Islet of Langerhans (tissue), 1 donor: ENCODE data around the gene PRSS56.
"Not testable (repeated sequence)": the region's sequence is repeated elsewhere in the genome, so short reads cannot be mapped to it uniquely, and the experiment has no call there.

ENCODE experiments used
- FAIRE-seq: peaks from one replicate; lab custom pipeline; 2011; peaks lifted over from hg19 to GRCh38; lab: Jason Lieb, UNC

PRSS56 gene

DNA sequence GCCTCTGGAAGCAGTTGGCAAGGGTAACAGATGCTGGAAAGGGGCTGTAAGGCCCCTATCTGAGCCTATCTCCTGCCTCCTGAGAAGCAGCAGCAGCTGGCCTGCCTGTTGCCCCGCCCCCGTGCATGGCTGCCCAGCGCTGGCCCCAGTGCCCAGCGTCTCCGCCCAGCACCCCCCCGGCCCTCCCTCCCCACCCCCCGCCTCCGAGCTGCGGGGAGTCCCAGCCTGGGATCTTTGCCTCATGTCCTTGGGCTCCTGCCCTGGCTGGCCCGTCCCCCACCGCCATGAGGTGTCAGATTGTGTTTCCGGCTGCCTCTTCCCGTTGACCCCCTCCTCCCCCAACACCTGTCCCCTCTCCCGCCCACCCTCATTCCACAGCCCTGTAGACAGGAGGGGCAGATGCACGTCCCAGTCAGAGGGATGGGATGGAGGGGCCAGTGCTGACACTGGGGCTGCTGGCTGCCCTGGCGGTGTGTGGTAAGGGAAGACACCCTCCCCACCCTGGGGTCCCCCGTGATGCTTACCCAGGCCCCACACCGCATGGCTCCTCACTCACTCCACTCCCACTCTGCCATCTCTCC, 5.7 kb downstream of the PRSS56 start, which contains the start of gene CHRND:
Gene CHRND, plus strand, starts transcription at position 370 of the 581 bp plus-strand sequence. Its CDS starts 56 bp downstream, at position 426.
- no peak for FAIRE-seq

DNA sequence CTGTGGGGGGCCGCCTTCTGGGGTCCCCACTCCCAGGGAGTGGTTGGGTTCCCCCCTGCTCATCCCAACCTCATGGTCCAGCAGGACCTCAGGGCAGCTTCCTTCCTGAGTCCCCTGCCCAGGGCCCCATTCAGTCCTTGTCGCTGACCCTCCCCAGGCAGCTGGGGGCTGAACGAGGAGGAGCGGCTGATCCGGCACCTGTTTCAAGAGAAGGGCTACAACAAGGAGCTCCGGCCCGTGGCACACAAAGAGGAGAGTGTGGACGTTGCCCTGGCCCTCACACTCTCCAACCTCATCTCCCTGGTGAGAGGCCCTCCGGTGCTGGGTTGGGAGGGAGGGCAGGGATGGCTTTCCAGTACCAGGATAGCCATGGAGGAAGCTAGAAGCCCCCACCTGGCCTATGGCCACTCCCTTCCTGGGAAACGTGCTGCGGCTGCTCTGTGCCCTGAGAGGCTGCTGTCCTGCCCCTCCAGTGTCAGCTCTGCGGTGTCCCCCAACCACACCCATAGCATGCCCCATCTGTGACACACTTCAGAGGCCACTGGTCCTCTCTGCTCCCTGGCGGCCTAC, 6.3 kb downstream of the PRSS56 start:
- no peak for FAIRE-seq

DNA sequence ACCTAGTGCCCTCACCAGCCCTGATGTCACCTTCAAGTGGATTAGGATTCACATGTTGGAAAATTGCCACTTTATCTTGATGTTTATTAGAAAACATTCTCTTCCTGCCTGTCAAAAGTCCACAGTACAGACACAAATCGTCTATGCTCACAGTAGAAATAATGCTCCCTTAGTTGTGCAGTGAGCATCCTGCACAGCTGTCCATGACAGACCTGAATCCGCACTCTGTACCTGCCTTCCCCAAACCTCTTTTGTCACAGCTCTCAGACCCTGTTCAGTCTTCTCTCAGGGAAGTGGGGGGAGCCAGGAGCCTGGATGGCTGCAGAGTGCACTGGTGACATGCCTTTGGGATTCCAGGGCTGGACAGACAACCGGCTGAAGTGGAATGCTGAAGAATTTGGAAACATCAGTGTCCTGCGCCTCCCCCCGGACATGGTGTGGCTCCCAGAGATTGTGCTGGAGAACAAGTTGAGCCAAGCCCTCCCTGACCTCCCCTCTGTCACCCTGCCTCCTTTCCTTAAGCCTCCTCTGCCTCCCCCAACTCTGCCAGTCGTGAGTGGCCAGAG, 7.8 kb downstream of the PRSS56 start:
- no peak for FAIRE-seq

DNA sequence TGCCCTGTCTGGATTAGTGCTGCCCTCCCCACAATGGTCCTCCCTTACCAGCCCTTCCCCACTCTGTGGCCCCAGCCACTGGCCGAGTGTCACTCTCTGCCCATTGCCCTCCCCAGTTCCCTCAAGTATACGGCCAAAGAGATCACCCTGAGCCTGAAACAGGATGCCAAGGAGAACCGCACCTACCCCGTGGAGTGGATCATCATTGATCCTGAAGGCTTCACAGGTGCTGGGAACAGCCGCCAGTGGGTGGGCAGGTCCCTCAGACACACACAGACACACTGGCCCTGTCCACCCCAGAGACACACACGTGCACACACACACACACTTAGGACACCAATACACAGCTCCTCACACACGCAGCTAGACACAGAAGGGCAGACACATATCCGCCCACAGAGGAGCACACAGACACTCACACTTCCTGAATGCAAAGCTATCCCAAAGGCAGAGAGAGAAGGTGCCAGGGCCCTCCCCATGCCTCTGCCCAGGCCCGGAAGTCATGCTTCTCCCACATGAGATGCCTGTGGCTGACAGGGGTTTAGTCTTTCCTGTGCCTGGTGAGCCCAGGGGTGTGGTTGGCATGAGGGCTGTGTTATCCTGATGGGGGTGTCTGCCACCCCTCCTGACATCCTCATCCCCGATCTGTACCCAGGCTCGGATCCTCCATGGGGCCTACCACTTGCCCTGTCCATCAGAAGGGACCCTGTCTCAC, 8.7 kb downstream of the PRSS56 start:
- FAIRE-seq = no peak

DNA sequence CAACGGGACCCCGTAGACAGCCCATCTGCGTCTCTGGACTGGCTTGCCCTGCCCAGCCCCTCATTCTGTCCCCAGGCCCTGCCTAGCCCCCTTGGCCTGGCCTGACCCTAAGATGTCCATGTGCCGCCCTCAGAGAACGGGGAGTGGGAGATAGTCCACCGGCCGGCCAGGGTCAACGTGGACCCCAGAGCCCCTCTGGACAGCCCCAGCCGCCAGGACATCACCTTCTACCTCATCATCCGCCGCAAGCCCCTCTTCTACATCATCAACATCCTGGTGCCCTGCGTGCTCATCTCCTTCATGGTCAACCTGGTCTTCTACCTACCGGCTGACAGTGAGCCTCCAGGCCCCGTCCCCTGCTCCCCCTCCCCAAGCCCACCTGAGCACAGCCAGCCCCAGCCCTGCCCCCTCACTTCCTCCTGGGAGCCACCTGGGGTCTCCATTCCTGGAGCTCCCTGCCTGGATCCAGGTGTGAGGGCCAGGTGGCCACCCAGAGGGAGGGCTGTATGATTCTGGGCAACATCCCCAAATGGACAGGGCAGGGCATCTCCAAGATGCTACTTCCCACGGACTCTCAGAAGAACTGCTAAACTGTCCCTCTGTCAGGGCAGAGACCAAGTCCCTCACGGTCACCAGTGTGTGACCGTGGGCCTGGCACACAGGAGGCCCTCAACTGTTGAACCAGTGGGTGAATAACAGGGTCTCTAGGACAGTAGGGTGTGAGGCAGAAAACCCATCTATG, 9.8 kb downstream of the PRSS56 start:
- FAIRE-seq = no peak

DNA sequence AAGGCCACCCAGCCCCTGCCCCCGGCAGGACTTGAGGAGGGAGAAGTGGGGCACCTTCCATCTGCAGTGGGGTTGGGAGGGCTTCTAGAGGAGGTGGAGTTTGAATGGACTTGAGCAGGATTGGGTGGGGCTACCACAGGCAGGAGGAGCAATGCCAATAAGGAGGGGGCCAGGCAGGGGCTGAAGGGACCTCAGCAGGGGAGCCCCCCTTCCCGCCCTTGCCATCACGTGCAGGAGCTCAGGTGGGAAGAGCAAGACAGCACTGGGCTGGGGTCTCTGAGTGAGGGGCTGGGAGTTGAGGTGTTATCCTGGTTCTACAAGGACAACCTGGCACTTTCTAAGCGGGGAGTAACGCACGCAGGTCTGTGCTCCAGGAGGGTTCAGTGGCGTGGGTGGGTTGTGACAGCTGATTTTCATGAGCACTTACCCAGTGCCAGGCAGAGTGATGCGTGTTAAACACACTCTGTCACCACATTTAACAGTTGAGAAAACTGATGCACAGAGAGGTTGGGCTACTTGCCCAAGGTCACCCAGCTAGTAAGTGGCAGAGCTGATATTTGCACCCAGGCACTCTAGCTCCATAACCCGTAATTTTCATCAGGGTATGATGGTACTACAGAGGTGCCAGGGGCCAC, 10.6 kb downstream of the PRSS56 start:
- no peak for FAIRE-seq

DNA sequence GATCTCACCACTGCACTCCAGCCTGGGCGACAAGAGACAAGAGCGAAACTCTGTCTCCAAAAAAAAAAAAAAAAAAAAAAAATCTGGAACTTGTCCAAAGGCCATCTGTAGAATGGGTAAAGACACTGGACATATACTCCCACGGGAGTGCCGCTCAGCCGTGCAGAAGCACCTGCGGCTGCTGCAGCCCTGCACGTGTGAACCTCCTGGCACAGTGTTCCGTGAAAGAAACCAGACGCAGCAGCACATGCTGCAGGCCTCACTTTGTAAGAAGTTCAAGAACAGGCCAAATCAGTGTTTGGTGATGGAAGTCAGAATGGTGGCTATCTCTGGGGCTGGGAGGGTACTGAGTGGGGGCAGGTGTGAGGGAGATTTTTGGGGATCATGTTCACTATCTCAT, 12.2 kb downstream of the PRSS56 start:
- FAIRE-seq = no peak

DNA sequence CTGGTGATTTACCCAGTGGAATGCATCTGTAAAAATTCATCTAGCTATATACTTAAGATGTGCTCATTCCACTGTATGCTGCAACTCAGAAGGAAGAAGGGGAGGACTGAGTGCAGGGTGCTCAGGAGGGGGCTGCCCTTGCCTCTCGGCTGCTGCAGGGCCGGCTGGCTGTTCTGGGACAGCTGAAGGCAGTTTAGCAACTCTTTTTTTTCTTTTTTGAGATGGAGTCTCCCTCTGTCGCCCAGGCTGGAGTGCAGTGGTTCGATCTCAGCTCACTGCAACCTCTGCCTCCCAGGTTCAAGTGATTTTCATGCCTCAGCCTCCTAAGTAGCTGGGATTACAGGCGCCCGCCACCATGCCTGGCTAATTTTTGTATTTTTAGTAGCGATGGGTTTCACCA, 12.6 kb downstream of the PRSS56 start:
- not testable (repeated sequence) for FAIRE-seq

DNA sequence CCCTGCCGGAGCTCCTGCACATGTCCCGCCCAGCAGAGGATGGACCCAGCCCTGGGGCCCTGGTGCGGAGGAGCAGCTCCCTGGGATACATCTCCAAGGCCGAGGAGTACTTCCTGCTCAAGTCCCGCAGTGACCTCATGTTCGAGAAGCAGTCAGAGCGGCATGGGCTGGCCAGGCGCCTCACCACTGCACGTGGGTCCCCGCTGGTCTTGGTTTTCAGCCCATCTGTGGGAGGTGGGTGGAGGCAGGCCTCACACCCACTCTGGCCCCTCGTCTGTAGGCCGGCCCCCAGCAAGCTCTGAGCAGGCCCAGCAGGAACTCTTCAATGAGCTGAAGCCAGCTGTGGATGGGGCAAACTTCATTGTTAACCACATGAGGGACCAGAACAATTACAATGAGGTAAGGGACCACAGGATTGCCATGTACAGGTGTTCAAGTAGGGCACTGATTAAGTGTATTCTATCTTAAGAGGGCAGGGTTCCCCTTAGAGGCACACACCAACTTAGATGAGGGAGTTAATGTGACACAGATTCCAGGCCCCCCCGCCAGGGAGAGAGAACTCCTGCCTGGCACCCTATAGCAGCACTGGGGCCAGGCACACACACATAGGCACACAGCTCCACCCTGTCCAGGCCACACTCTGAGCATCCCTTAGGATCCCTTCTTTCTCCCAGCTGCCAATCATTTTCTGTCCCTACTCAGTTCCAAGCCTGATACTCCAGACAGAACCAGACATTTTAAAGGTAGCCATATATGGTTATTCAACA, 13.9 kb downstream of the PRSS56 start:
- FAIRE-seq = no peak

DNA sequence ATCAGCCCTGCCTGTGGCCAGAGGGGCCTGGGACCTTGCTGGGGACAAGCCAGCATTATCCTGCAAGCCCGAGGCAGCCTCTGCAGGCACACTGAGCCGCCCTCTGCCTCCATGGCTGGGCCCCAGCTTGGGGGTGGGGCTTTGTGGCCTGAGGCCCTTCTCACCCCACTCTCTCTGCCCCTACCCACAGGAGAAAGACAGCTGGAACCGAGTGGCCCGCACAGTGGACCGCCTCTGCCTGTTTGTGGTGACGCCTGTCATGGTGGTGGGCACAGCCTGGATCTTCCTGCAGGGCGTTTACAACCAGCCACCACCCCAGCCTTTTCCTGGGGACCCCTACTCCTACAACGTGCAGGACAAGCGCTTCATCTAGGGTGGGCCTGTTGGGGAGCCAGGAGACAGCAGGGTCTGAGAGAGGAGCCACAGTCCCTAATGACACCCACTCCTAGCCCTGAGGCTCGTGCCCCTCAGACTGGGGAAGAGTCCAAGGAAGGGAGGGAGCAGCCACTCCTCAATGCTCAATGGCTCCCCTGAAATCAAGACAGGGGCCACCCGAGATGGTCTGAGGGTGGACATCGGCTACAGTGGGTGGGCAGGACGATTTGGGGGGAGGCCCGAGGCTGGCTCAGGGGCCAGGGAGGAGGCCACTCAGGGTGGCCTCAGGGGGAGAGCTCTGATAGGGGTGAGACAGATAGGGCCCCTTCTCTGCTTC, 14.9 kb downstream of the PRSS56 start:
- FAIRE-seq = no peak

DNA sequence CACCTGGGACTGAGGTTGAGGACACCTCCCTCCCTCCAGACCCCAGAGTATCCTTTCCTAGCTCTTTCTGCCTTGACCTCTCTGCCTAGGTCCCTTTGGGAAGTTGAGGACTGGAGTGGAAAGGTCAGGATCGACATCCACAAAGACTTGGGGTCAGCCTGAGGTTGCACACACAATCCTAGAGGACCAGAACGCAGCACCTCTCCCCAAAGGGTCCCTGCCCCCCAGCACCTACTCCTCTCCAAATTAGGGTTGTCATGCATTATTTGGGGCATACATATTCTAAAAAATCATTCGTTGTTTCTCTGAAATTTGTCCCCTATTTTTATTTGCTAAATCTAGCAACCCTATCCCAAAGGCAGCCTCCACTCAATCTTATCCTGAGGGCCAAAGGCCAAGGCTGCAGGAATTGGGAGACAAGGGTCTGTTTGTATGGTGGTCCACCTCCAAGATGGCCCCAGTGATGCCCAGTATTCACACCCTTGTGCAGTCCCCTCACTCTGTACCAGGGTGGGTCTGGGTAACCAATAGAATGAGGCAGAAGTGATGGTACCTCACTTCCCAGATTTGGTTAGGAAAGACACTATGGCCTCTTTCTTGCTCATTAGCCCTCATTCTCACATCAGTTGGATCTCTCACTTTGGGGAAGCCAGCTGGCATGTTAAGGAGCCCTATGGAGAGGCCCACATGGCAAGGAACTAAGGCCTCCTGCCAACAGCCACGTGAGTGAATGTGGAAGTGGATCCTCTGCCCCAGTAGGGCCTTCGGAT, 15.8 kb downstream of the PRSS56 start:
- FAIRE-seq = no peak

DNA sequence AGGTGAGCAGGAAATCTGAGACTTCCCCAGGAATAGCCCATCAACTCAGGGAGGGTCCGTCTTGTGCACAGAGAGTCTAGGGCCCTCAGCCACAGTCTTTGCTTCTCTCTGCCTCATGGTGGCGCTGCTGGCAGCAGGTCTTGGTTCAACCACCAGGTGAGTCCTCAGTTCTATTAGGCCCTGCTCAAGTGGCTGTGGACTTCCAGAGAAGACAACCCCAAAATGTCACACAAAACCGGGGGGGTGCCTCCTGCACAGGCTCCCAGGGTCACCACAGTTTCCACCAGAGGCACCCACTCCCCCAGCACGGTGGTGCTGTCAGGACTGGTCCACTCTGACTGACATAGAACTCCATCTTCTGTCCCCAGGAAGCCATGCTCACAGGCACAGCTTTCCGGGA, 16.9 kb downstream of the PRSS56 start:
- FAIRE-seq = no peak

DNA sequence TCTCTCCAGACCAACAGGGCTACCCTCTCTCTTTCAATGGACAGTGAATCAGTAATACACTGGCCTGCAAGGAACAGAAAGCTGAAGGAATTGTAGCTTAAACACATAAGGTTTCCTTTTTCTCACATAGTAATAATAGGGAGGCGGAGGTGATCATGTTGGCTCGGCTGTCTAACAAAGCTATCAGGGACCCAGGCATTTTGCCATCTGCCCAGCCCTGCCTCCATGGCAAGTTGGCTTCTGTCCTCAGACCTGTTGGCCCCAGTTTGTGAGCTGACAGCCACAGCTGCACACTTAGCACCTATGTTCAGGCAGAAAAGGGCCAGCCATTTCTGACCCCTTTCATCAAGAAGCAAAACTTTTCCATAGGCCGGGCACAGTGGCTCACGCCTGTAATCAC, 17.3 kb downstream of the PRSS56 start:
- no peak for FAIRE-seq

DNA sequence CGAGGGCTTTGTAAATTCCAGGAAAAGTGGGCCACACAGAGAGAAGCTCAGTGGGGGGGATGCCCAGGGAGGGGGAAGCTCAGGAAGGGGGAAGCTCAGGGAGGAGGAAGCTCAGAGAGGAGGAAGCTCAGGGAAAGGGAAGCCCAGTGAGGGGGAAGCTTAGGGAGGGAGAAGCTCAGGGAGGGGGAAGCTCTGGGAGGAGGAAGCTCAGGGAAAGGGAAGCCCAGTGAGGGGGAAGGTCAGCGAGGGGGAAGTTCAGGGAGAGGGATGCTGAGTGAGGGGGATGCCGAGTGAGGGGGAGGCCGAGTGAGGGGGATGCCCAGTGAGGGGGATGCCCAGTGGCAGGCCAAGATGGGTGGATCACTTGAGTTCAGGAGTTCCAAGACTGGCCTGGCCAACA, 18.5 kb downstream of the PRSS56 start:
- FAIRE-seq = no peak

DNA sequence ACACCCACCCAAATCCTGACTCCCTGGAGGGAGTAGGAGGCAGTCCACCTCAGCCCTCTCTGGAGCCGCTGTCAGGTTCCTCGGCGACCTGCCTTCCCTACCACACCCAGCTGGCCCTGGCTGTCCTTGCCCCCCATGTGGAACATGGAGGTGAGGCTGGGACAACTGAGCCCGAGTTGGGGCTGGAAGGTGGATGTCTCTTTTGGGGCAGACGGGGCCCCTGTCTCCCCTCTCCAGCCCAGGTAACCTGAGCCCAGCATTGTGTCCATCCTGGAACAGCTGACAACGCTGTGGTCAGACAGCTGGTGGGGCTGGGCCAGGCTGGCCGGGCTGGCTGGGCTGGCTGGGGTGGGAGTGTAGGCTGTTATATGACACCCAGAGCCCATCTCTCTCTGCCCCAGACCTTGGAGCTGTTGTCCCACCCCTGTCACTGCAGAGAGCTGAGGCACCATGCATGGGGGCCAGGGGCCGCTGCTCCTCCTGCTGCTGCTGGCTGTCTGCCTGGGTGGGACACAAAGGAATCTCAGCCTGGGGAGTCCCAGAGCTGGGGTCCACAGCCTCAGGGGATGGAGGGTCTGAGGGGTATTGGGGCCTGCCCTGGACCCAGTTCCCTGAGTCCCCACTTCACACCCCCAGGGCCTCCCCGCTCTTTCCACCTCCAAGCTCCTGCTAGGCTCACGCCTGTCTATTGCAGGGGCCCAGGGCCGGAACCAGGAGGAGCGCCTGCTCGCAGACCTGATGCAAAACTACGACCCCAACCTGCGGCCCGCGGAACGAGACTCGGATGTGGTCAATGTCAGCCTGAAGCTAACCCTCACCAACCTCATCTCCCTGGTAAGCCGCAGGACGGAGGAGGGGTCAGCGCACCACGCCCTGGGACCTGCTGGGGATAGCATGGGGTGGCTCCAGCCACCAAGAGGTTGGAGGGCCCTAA, 19.4 kb downstream of the PRSS56 start, which contains the start of gene CHRNG:
Gene CHRNG, plus strand, starts transcription at position 395 of the 934 bp plus-strand sequence. Its CDS starts 56 bp downstream, at position 451.
- no peak for FAIRE-seq

DNA sequence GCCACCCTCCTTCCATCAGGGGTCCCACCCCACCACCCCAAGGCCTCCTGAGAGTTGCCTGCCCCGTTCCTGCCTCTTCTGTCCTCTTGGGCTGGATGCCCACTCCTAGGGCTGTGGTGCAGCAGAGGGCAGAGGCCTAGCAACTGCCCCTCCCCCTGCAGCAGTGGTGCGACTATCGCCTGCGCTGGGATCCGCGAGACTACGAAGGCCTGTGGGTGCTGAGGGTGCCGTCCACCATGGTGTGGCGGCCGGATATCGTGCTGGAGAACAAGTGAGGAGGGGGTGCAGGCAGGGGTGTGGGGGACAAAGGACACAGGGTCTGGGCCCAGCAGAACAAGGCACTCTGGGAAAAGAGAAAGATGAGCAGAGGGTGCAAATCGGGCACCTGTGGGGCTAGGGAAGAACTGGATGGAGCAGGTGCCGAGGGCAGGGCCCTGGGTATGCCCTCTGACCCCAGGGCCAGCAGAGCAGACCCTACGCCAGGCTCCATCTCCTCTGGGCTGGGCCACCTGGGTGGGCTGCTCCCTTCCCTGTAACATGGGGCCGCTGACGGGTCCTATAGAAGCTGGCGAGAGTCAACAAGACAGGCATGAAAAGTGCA, 20.4 kb downstream of the PRSS56 start:
- no peak for FAIRE-seq

DNA sequence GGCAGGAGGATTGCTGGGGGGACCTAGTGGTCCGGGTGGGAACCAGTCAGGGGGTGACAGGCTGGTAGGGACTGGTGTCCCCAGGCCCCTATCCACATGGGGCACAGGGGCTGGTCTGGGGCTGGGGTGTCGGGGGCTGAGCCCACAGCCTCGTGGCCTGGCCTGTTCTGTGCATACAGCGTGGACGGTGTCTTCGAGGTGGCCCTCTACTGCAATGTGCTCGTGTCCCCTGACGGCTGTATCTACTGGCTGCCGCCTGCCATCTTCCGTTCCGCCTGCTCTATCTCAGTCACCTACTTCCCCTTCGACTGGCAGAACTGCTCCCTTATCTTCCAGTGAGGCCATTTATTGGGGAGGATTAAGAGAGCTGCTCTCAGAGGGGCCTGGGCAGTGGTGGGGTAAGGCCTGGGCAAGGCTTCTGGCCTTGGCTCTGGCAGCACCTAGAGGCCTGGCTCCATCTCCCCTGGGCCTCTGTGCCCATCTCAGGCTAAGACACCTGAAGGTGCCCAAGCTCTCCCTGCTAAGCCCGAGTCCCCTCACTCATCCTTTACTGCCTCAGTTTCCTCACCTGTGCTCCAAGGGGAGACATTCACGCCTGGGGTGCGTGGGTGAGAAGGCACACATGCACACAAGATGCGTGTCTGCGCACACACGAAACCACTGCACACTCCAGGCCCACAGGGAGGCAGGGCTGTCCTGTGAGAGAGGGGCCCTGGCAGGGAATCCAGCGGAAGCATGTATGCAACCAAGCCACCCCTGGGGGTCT, 21.2 kb downstream of the PRSS56 start:
- FAIRE-seq = no peak
